Measurements from ENCODE around the gene MVB12B.

Gene MVB12B

DNA sequence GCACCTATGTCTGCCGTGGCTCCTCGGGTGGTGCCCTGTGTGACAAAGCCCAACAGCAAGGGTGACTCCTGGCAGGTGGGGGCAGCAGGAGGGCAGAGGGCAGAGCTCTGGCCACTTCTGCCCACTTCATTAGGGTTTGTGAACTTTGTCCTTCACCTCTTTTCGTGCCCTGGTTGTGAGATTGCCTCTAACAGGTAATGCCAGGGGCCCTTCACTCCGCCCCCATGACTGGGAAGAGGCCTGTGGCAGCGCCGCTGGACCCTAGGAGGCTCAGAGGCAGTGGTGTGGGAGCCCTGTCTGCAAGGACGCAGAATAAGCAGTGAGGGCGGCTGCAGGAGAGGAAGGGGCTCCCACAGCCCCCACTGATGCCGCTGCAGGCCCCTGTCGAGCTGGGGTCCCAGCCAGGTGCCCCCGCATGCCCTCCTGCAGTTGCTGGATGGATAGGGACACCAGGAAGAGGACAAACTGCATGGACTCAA, 178.4 kb downstream of the MVB12B start:
- peaks cover 13% of the 10 kb centered on the region for H3K27me3 ChIP-seq (ENCODE audit: control insufficient read depth, insufficient read depth, low read length)
- no peaks in the 10 kb centered on the region for H3K36me3 ChIP-seq (ENCODE audit: control insufficient read depth, insufficient read depth, low read length)
- H3K9me3 ChIP-seq (ENCODE audit: control insufficient read depth, low read length) = no peaks in the 10 kb centered on the region
- H3K4me3 ChIP-seq (ENCODE audit: low read length) = no peak overlapping the region
- H3K4me1 ChIP-seq (ENCODE audit: control insufficient read depth, insufficient read depth, low read length) = peaks cover 3% of the 10 kb centered on the region
- no peak overlapping the region for H3K9ac ChIP-seq (ENCODE audit: low read length)

DNA sequence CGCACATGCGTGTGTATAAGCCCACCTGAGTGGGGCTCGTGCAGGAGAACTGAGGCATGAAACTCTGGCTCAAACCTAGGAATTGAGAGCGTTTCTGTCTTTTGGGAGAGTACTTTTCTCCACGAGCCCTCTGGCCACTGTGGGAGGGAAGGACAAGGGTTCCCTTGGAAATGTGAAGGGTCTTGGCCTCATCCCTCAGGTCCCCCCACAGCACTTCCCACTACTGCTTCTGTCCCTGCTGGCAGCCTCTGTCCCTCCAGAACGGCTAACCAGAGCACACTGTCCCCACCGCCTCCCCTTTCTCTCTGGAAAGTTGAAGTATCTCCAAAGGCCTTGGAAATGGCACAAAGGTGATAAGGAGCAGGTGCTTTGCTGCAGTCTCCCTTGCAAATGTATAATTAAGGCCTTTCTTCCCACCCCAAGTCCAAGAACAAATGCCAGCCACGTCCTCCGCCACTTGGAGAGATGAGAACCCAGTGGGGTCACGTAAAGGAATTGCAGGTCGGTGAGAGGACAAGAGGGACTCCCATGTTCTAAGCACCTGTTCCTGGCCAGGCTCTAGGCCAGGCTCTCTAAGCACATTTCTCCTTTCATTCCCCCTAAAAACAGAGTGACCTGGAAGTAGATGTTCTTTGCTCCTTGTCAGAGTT, 179.2 kb downstream of the MVB12B start:
- Histone ChIP-seq H3K4me3 (ENCODE audit: low read length) (no peak overlapping the region), H3K9me3 (ENCODE audit: control insufficient read depth, low read length) (no peaks in the 10 kb centered on the region), H3K36me3 (ENCODE audit: control insufficient read depth, insufficient read depth, low read length) (no peaks in the 10 kb centered on the region), H3K4me1 (ENCODE audit: control insufficient read depth, insufficient read depth, low read length) (no peaks in the 10 kb centered on the region), H3K9ac (ENCODE audit: low read length) (no peak overlapping the region), H3K27me3 (ENCODE audit: control insufficient read depth, insufficient read depth, low read length) (peaks cover 14% of the 10 kb centered on the region)

DNA sequence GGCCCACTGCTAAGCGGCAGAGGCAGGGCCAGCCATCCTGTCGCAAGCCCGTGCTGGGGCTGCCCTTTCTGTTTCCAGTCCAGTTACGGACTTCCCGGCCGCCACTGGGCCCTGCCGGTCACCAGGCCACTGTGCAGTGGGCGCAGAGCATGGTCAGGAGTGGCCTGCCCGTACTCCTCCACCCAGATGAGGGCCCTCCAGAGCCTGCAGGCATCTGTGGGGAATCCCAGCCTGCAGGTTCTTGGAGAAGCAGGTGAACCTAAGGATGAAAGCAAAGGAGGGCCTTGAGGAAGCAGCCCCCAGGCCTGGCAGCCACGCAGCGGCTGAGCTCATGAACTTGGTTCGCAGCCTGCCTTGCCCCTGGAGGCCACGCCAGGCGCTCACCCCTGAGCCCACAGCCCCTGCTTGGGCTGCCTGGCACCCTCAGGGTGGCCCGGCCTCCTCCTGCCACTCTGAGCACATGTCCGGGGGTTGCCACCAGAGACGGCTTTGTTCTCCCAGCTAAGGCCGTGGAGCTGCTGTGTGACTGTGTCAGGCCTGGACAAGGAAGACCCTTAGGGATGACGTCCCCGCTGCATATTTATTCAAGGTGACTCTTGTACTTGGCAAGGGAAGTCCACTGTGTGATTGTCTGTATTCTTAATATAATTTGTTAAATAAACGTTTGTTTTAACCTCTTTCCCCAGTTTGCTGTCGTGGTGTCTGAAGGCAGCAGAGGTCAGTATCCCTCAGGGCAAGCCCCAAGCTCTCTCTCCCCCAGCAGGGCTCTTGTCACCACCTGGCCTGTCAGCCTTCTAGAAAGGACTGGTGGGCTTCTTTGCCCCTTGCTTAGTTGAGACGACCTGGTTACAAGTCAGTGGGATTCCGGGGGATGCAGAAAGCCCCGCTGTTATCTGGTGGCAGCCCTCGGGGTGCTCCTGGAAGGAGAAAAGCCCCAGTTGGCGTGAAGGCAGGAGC, 180.0 kb downstream of the MVB12B start:
- Histone ChIP-seq H3K4me1 (ENCODE audit: control insufficient read depth, insufficient read depth, low read length) (no peaks in the 10 kb centered on the region), H3K4me3 (ENCODE audit: low read length) (no peak overlapping the region), H3K9ac (ENCODE audit: low read length) (no peak overlapping the region), H3K27me3 (ENCODE audit: control insufficient read depth, insufficient read depth, low read length) (peaks cover 14% of the 10 kb centered on the region), H3K9me3 (ENCODE audit: control insufficient read depth, low read length) (no peaks in the 10 kb centered on the region), H3K36me3 (ENCODE audit: control insufficient read depth, insufficient read depth, low read length) (no peaks in the 10 kb centered on the region)

DNA sequence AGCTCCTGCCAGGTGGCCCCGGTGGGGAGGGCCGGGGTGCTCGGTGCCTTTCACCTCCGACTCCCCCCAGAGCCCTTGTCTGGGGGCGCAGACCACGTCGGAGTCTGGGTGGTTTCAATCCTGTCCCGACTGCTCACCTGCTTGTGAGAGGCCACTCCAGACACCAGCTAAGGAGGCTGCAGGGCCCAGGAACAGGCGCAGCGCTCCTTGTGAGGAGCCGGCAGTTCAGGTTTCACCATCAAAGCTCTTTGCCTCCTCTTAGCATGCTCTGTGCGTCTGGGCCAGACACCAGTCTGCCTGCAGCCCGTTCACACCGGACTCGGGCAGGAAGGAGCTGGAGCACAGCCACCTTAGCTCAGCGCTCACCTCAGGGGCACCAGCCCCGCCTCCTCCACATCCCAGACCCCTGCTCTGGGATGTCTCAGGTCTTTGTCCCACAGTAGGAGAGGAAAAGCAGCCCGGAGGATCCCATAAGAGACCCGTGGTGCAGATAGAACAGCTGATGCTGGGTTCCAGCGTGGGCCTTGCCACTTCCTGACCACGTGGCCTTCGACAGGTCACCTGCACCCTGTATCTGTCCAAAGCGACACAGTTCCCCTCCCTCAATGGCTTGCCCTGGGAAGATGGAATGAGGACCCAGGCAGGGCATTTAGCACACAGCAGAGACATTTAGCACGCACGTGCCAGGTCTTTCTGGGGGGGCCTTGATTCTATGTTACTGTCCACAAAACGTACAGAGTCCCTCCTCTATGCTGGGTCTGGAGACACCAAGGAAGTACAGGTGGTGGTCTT, 180.9 kb downstream of the MVB12B start:
- Histone ChIP-seq H3K27me3 (ENCODE audit: control insufficient read depth, insufficient read depth, low read length) (peaks cover 14% of the 10 kb centered on the region), H3K9me3 (ENCODE audit: control insufficient read depth, low read length) (no peaks in the 10 kb centered on the region), H3K9ac (ENCODE audit: low read length) (no peak overlapping the region), H3K4me1 (ENCODE audit: control insufficient read depth, insufficient read depth, low read length) (no peaks in the 10 kb centered on the region), H3K36me3 (ENCODE audit: control insufficient read depth, insufficient read depth, low read length) (no peaks in the 10 kb centered on the region), H3K4me3 (ENCODE audit: low read length) (no peak overlapping the region)

DNA sequence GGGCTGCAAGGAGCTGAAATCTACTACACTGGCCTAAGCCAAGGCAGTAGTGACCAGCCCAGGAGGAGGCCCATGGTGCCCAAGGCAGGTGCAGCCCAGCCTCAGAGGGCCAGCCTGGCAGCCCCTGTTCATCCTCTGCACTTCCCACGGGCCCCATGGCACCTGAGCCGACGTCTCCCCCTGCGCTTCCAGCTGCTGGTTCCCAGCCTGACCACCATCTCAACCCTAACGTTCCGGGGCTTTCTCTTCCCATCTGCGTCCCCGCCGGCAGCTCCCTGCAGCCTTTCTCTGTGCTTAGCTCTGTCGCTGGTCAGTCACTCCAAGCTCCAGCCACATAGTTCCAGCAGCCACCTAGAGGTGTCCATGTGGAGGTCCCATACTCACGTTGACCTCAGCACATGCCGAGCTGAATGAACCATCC, 181.6 kb downstream of the MVB12B start:
- Histone ChIP-seq H3K9ac (ENCODE audit: low read length) (no peak overlapping the region), H3K9me3 (ENCODE audit: control insufficient read depth, low read length) (no peaks in the 10 kb centered on the region), H3K4me3 (ENCODE audit: low read length) (no peak overlapping the region), H3K4me1 (ENCODE audit: control insufficient read depth, insufficient read depth, low read length) (no peaks in the 10 kb centered on the region), H3K36me3 (ENCODE audit: control insufficient read depth, insufficient read depth, low read length) (no peaks in the 10 kb centered on the region), H3K27me3 (ENCODE audit: control insufficient read depth, insufficient read depth, low read length) (peaks cover 16% of the 10 kb centered on the region)

DNA sequence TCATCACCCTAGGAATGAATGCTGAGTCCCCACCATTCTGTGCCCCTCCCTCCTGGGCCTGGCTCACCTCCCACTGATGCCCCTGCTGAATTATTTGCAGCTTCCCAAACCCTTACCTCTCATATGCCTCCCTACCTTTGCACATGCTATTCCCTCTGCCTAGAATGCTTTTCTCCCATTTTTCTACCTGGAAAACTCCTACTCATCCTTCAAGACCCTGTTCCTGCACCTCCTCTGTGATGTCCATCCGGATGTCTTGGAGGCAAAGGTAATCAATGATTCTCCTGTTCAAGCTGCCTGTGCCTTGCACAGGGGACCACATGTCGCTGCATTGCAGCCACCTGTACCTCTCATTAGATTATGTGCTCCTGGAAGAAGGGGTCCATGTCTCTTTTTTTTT, 182.3 kb downstream of the MVB12B start:
- Histone ChIP-seq H3K9ac (ENCODE audit: low read length) (no peak overlapping the region), H3K9me3 (ENCODE audit: control insufficient read depth, low read length) (no peaks in the 10 kb centered on the region), H3K27me3 (ENCODE audit: control insufficient read depth, insufficient read depth, low read length) (peaks cover 23% of the 10 kb centered on the region), H3K4me3 (ENCODE audit: low read length) (no peak overlapping the region), H3K36me3 (ENCODE audit: control insufficient read depth, insufficient read depth, low read length) (no peaks in the 10 kb centered on the region), H3K4me1 (ENCODE audit: control insufficient read depth, insufficient read depth, low read length) (no peaks in the 10 kb centered on the region)

DNA sequence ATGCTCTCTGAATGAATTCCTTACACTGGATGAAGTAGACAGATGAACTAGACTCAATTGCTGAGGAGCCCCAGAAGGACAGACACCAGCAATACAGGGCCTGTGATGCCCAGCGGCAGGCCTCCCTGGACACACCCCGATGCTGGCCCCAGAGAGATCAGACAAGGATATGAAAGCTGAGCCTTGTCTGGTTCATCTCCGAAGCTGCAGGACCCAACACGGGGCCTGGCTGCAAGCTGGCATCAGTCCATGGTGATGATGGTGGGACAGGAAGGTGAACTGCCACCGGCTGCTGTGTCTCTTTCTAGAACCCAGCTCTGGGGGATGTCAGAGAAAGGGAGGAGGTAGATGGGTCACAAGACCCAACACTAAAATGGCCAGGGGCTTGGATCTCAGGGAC, 183.1 kb downstream of the MVB12B start:
- H3K4me3 ChIP-seq (ENCODE audit: low read length) = no peak overlapping the region
- H3K9me3 ChIP-seq (ENCODE audit: control insufficient read depth, low read length) = no peaks in the 10 kb centered on the region
- H3K9ac ChIP-seq (ENCODE audit: low read length) = no peak overlapping the region
- no peaks in the 10 kb centered on the region for H3K36me3 ChIP-seq (ENCODE audit: control insufficient read depth, insufficient read depth, low read length)
- H3K27me3 ChIP-seq (ENCODE audit: control insufficient read depth, insufficient read depth, low read length) = peaks cover 31% of the 10 kb centered on the region
- H3K4me1 ChIP-seq (ENCODE audit: control insufficient read depth, insufficient read depth, low read length) = no peaks in the 10 kb centered on the region

DNA sequence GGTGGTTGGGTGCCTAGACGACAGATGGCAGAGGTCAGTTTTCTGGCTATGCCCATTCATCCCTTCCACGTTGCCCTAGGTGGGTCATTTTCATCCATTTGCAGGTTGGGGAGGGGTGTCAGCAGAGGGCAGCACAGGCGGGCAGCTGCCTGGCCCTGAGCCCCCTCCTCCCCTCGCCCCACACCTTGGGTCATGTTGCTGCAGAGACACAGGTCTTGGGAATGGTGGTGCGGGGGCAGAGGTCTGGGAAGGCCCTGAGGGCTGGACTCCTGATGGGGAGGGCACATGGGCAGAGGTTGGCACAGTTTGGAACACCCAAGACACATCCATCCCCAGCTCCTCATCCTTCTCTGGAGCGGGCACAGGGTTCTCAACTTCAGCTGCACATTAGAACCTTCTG, 183.9 kb downstream of the MVB12B start:
- Histone ChIP-seq H3K36me3 (ENCODE audit: control insufficient read depth, insufficient read depth, low read length) (no peaks in the 10 kb centered on the region), H3K27me3 (ENCODE audit: control insufficient read depth, insufficient read depth, low read length) (peaks cover 40% of the 10 kb centered on the region), H3K4me1 (ENCODE audit: control insufficient read depth, insufficient read depth, low read length) (no peaks in the 10 kb centered on the region), H3K9me3 (ENCODE audit: control insufficient read depth, low read length) (no peaks in the 10 kb centered on the region), H3K4me3 (ENCODE audit: low read length) (no peak overlapping the region), H3K9ac (ENCODE audit: low read length) (no peak overlapping the region)

DNA sequence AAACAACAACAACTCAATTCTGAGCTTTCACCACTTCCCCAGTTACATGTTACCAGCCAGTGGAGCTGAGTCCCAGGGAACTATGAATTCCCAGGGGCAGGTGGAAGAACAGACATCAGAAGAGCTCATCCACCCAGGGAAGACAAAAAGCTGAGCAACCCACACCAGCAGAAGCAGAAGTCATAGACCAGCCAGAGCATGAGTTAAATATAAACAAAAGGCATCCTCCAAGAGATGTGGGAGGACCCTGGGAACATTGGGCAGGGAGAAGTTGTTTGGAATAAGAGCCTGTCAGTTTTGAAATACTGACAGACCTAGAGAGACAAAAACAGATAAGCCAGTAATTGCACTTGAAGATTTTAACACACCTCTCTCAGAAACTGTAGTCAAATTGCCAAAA, 184.8 kb downstream of the MVB12B start:
- H3K4me3 ChIP-seq (ENCODE audit: low read length) = no peak overlapping the region
- no peak overlapping the region for H3K9ac ChIP-seq (ENCODE audit: low read length)
- no peaks in the 10 kb centered on the region for H3K36me3 ChIP-seq (ENCODE audit: control insufficient read depth, insufficient read depth, low read length)
- peaks cover under 1% of the 10 kb centered on the region for H3K4me1 ChIP-seq (ENCODE audit: control insufficient read depth, insufficient read depth, low read length)
- H3K27me3 ChIP-seq (ENCODE audit: control insufficient read depth, insufficient read depth, low read length) = peaks cover 46% of the 10 kb centered on the region
- no peaks in the 10 kb centered on the region for H3K9me3 ChIP-seq (ENCODE audit: control insufficient read depth, low read length)

DNA sequence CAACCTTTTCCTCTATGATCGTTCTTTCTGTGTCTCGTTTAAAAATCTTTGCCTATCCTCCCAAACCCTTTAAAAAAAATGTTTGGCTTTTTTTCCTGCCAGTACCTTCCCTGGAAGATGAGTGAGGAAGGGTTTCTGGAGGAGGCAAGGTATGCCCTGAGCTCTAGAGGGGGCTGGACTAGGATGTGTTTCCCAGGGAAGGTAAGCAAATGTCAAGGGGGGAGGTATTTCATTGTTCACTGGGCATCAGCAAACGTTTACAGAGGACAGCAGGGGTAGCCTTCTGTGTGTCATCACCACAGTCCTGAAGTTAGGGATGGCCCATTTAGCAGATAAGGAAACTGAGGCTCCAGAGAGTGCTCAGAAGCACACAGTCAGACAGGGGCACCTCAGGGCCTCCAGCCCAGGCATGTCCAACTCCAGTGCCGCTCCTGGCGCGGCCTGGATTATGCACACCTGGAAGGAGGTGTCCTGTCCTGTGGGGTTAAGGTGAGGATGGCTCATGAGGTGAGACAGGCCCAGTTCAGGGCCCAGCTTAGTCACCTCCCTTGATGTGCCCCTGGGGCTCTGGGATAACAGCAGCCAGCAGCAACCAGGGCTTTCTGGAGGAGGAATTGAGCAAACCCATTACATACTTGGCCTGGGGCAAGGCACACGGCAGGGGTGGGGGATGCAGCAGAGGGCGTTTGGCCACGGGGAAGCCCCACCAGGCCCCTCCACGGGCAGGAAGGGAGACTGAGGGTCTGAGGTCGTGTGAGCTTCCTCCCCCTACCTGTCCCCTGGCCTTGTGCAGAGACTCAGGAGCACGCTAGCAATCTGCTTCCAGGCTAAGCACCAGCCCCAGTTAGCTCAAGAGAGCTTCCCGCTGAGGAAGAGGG, 186.8 kb downstream of the MVB12B start:
- Histone ChIP-seq H3K4me1 (ENCODE audit: control insufficient read depth, insufficient read depth, low read length) (peaks cover 11% of the 10 kb centered on the region), H3K4me3 (ENCODE audit: low read length) (no peak overlapping the region), H3K9me3 (ENCODE audit: control insufficient read depth, low read length) (no peaks in the 10 kb centered on the region), H3K9ac (ENCODE audit: low read length) (no peak overlapping the region), H3K36me3 (ENCODE audit: control insufficient read depth, insufficient read depth, low read length) (no peaks in the 10 kb centered on the region), H3K27me3 (ENCODE audit: control insufficient read depth, insufficient read depth, low read length) (peaks cover 60% of the 10 kb centered on the region)
